Right ventricle myocardium superior (tissue), 1 donor: ENCODE results near the gene DNAJC3. TPM values are rescaled to one million over a fixed set of nuclear protein-coding genes. Genes with fewer than 3 reads are reported as not detected.
A peak's percentile ranks its signal among the peaks of the same experiment; 100 is the strongest.
"Not testable (repeated sequence)": the region's sequence is repeated elsewhere in the genome, so short reads cannot be mapped to it uniquely, and the experiment has no call there.

Source experiments
- ATAC-seq: fragments of 200-7000 bp; cut with Tn5 transposase; one replicate; pipeline ENCODE4 v1.9.1; 2020; ENCODE audit warnings: mild to moderate bottlenecking; ENCODE audit not compliant: poor library complexity
- DNase-seq: peaks from one replicate; pipeline ENCODE4 v3.0.0-alpha.2; 2020
- intact Hi-C: fragments of 100-400 bp; cut with DNase I; formaldehyde crosslinking; loops from one replicate; pipeline ENCODE4 v1.11.2; 2022
- total RNA-seq: library from RNA; stranded (reverse); fragmentation: NEBNext Ultra II Directional; extraction: Animal tissue kit (Norgen Biotek cat#: 25700); gene quantifications from one replicate; pipeline ENCODE4 v1.2.1, GENCODE V29; 2021
- donor health status: DM: no; HTN: yes; CAD: no; lungs with severe emphysema.

The DNAJC3 gene
- total RNA-seq, 1 donor from 2014 or later = 26.2 TPM

- intact Hi-C loops = loop anchor here (10.0 kb wide), 1 partner anchor 126 kb away; no protein-coding TSS in a partner anchor
- ATAC-seq (no peak), DNase-seq (no peak)
These were observed 15.9 kb upstream of the DNAJC3 start for GRCh38 chr13:95660981-95661581.

- not testable (repeated sequence) for ATAC-seq, DNase-seq
- intact Hi-C loops = loop anchor here (10.0 kb wide), 1 partner anchor 132 kb away; no protein-coding TSS in a partner anchor
These were observed 9.7 kb upstream of the DNAJC3 start for GRCh38 chr13:95667235-95667634.

GRCh38 chr13:95671597-95671996 lies 5.3 kb upstream of the DNAJC3 start:
- intact Hi-C loops = no loop called here
- ATAC-seq (peak; percentile 55), DNase-seq (no peak)

GRCh38 chr13:95676105-95676761 lies 706 bp upstream of the DNAJC3 start:
- intact Hi-C loops = no loop called here
- DNase-seq (no peak), ATAC-seq (no peak)

GRCh38 chr13:95677564-95678266 lies 776 bp downstream of the DNAJC3 start:
- DNase-seq = no peak
- intact Hi-C loops = no loop called here
- no peak for ATAC-seq

GRCh38 chr13:95678967-95679366 lies 2.0 kb downstream of the DNAJC3 start:
- ATAC-seq (no peak), DNase-seq (no peak)
- intact Hi-C loops = no loop called here

- DNase-seq (no peak), ATAC-seq (no peak)
- intact Hi-C loops = no loop called here
These were observed 2.8 kb downstream of the DNAJC3 start for GRCh38 chr13:95679722-95680121.

- no peak for DNase-seq
- intact Hi-C loops = no loop called here
- ATAC-seq = peak; percentile 28
These were observed 7.5 kb downstream of the DNAJC3 start for GRCh38 chr13:95684418-95684817.

- peak; percentile 46 for ATAC-seq
- intact Hi-C loops, DNase-seq: not testable (repeated sequence)
These were observed 8.0 kb downstream of the DNAJC3 start for GRCh38 chr13:95684960-95685359.

- no peak for DNase-seq
- no peak for ATAC-seq
- intact Hi-C loops = no loop called here
These were observed 12.6 kb downstream of the DNAJC3 start for GRCh38 chr13:95689582-95689926.

- intact Hi-C loops = not testable (repeated sequence)
These were observed 14.0 kb downstream of the DNAJC3 start for GRCh38 chr13:95690986-95691385.

GRCh38 chr13:95697052-95697680 lies 20.2 kb downstream of the DNAJC3 start:
- DNase-seq = no peak
- ATAC-seq = no peak
- intact Hi-C loops = no loop called here

More at GRCh38 chr13:95690986-95691385, 14.0 kb downstream of the DNAJC3 start:
- ATAC-seq, DNase-seq: not testable (repeated sequence)

GRCh38 chr13:95698047-95698749 lies 21.3 kb downstream of the DNAJC3 start:
- ATAC-seq (peak; percentile 76), DNase-seq (no peak)
- intact Hi-C loops = no loop called here

- intact Hi-C loops = no loop called here
- ATAC-seq = no peak
- DNase-seq = no peak
These were observed 26.6 kb downstream of the DNAJC3 start for GRCh38 chr13:95703576-95703975.

- ATAC-seq = no peak
- no peak for DNase-seq
- intact Hi-C loops = no loop called here
These were observed 27.6 kb downstream of the DNAJC3 start for GRCh38 chr13:95704510-95704909.

- ATAC-seq (no peak), DNase-seq (no peak)
- intact Hi-C loops = no loop called here
These were observed 29.4 kb downstream of the DNAJC3 start for GRCh38 chr13:95706356-95706755.

- no peak for ATAC-seq
- intact Hi-C loops = no loop called here
- no peak for DNase-seq
These were observed 30.1 kb downstream of the DNAJC3 start for GRCh38 chr13:95707035-95707434.

- DNase-seq (no peak), ATAC-seq (peak; percentile 56)
- intact Hi-C loops = no loop called here
These were observed 30.8 kb downstream of the DNAJC3 start for GRCh38 chr13:95707442-95708390.
